CD4-positive, alpha-beta memory T cell (primary cell): ENCODE results near the gene TCERG1L. TPM values are rescaled to one million over a fixed set of nuclear protein-coding genes. Genes with fewer than 3 reads are reported as not detected.

ENCODE experiments used
- CTCF ChIA-PET: fragments of 350-600 bp; sonication (Branson Sonifier 250); formaldehyde crosslinking; loops from one replicate; lab custom pipeline; 2021; ENCODE audit warnings: inconsistent platforms; ENCODE audit not compliant: partially characterized antibody; lab: Charles Lee
- POLR2A ChIA-PET: fragments of 350-600 bp; sonication (Branson Sonifier 250); formaldehyde crosslinking; loops from one replicate; lab custom pipeline; 2021; ENCODE audit not compliant: partially characterized antibody; lab: Charles Lee
- DNase-seq, 5 donors: peaks; one replicate each; pipeline versions ENCODE4 v3.0.0 to v3.0.0-alpha.2; 2020 to 2022; ENCODE audit warnings: mixed read lengths in 1 of 5
- H3K27ac ChIP-seq: one replicate; pipeline ENCODE4 v1.7.0; 2013; ENCODE audit warnings: low read depth, low read length
- H3K27me3 ChIP-seq: 2 replicates; pipeline ENCODE4 v1.7.0; 2013; ENCODE audit warnings: mild to moderate bottlenecking, low read length, moderate library complexity; ENCODE audit not compliant: insufficient read depth
- H3K36me3 ChIP-seq: 2 replicates; pipeline ENCODE4 v1.7.0; 2013; ENCODE audit warnings: mild to moderate bottlenecking, low read length, moderate library complexity; ENCODE audit not compliant: insufficient read depth
- H3K4me1 ChIP-seq: 2 replicates; pipeline ENCODE4 v1.7.0; 2013; ENCODE audit warnings: mild to moderate bottlenecking, low read length, moderate library complexity; ENCODE audit not compliant: insufficient read depth
- H3K4me3 ChIP-seq, 2 donors: one replicate each; pipeline ENCODE4 v1.7.0; 2013; ENCODE audit warnings: low read length in 2 of 2, mild to moderate bottlenecking in 1 of 2
- H3K9me3 ChIP-seq, 2 donors: one replicate each; pipeline ENCODE4 v1.7.0; 2013; ENCODE audit warnings: low read length in 2 of 2, control low read depth in 1 of 2; ENCODE audit not compliant: control insufficient read depth in 1 of 2
- H3K27ac Mint-ChIP-seq, 7 donors: one replicate each; pipeline ENCODE4 v1.8.0; 2020 to 2021; ENCODE audit warnings: mixed read lengths in 7 of 7, mild to moderate bottlenecking in 6 of 7, inconsistent platforms in 3 of 7, moderate library complexity in 3 of 7
- H3K27me3 Mint-ChIP-seq, 2 donors: one replicate each; pipeline ENCODE4 v1.8.0; 2020 to 2021; ENCODE audit warnings: mixed read lengths in 2 of 2
- H3K36me3 Mint-ChIP-seq, 2 donors: one replicate each; pipeline ENCODE4 v1.8.0; 2020 to 2021; ENCODE audit warnings: mixed read lengths in 2 of 2, inconsistent platforms in 1 of 2, mild to moderate bottlenecking in 1 of 2
- H3K4me1 Mint-ChIP-seq, 4 donors: one replicate each; pipeline ENCODE4 v1.8.0; 2020 to 2021; ENCODE audit warnings: mixed read lengths in 4 of 4, mild to moderate bottlenecking in 1 of 4
- H3K4me3 Mint-ChIP-seq, 8 donors: one replicate each; pipeline ENCODE4 v1.8.0; 2020 to 2021; ENCODE audit warnings: mixed read lengths in 8 of 8, mild to moderate bottlenecking in 7 of 8, moderate library complexity in 6 of 8, inconsistent platforms in 3 of 8
- H3K9me3 Mint-ChIP-seq, 8 donors: one replicate each; pipeline ENCODE4 v1.8.0; 2020 to 2021; ENCODE audit warnings: mixed read lengths in 8 of 8, mild to moderate bottlenecking in 5 of 8, inconsistent platforms in 3 of 8, moderate library complexity in 1 of 8
- intact Hi-C: fragments of 100-400 bp; cut with micrococcal nuclease; formaldehyde crosslinking; loops from one replicate; pipeline ENCODE4 v1.15.1; 2023
- polyA plus RNA-seq, 2 donors: library from polyadenylated mRNA; unstranded; fragments of 300-500 nt; fragmentation: Illumina TruSeq; gene quantifications; one replicate each; pipeline ENCODE4 v1.2.3, GENCODE V29; 2021
- total RNA-seq, 2 experiments: library from RNA; stranded (reverse); gene quantifications; one replicate each; pipeline ENCODE4 v1.2.3, GENCODE V29; 2021

Gene TCERG1L
- total and polyA plus RNA-seq, 4 experiments from 2014 or later, result not detected

DNA sequence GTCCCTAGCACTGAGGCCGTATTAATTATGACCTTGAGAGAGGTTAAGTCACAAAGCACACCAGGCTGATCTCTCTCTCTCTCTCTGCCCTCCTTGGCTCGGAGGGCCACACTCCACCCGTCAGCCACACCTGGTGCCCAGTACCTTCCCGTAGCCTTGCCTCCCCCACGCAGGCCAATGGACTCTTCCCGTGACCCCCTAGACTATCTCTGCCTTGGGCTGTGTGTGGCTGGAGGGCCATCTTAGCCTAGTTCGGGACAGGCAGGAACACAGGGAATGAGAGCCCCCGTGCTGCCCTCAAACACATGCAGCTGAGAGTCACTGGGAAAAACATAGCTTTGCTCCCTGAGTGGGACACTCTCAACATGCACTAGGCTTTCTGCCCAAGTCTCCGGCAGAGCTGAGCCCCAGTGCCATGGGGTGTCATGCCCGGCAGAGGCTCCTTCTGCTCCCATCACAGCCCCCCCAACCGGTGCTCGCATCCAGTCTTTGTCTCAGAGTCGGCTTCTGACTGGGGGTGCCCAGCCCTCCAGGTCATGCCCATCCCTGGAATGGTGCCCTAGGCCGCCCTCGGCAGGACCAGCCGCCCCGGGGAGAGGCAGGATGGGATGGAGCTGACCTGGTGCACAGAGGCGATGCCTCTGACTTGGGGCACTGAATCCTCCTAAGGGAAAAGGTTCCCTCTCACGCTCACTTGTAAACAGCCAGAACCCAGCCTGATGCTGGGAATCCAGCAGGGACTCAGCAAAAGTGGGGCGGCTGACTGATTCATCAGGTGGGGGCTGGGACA lies 63.0 kb downstream of the TCERG1L start:
- no peak overlapping the region for H3K4me3 Mint-ChIP-seq
- Histone ChIP-seq H3K36me3 (no peaks in the 10 kb centered on the region), H3K27me3 (no peaks in the 10 kb centered on the region), H3K4me3 (no peak overlapping the region), H3K27ac (no peak overlapping the region), H3K4me1 (no peaks in the 10 kb centered on the region), H3K9me3 (no peaks in the 10 kb centered on the region)
- CTCF ChIA-PET, result no interaction called here
- no peaks in the 10 kb centered on the region for H3K4me1 Mint-ChIP-seq
- DNase-seq, result no peak
- H3K27ac Mint-ChIP-seq, result no peak overlapping the region
- intact Hi-C loops, result loop anchor here (10.0 kb wide), 1 partner anchor 626 kb away; no protein-coding TSS in a partner anchor
- POLR2A ChIA-PET, result no interaction called here
- no peaks in the 10 kb centered on the region for H3K36me3 Mint-ChIP-seq
- H3K27me3 Mint-ChIP-seq, result peaks cover 0 to 2% of the 10 kb centered on the region in 2 donors
- H3K9me3 Mint-ChIP-seq, result no peaks in the 10 kb centered on the region

DNA sequence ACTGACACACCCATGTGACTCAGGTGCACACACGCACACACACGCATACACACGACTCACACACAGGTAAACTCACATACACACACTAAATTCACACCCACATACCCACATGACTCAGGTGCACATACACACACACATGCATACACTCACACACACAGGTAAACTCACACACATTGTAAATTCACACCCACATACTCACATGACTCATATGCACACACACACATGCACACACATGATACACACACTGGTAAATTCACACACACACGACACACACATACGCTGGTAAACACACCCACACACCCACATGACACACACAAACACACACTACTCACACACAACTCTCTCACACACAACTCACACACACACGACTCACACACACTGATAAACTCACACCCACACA lies 63.6 kb downstream of the TCERG1L start:
- no peaks in the 10 kb centered on the region for H3K36me3 Mint-ChIP-seq
- Histone ChIP-seq H3K27ac (no peak overlapping the region), H3K4me3 (no peak overlapping the region), H3K9me3 (no peaks in the 10 kb centered on the region), H3K4me1 (no peaks in the 10 kb centered on the region), H3K36me3 (no peaks in the 10 kb centered on the region), H3K27me3 (no peaks in the 10 kb centered on the region)
- H3K27me3 Mint-ChIP-seq, result no peaks in the 10 kb centered on the region
- no peaks in the 10 kb centered on the region for H3K4me1 Mint-ChIP-seq
- ChIA-PET CTCF (no interaction called here), POLR2A (no interaction called here)
- H3K9me3 Mint-ChIP-seq, result no peaks in the 10 kb centered on the region
- intact Hi-C loops, result loop anchor here (10.0 kb wide), 1 partner anchor 627 kb away; no protein-coding TSS in a partner anchor
- no peak overlapping the region for H3K4me3 Mint-ChIP-seq
- DNase-seq, result no peak
- H3K27ac Mint-ChIP-seq, result no peak overlapping the region

DNA sequence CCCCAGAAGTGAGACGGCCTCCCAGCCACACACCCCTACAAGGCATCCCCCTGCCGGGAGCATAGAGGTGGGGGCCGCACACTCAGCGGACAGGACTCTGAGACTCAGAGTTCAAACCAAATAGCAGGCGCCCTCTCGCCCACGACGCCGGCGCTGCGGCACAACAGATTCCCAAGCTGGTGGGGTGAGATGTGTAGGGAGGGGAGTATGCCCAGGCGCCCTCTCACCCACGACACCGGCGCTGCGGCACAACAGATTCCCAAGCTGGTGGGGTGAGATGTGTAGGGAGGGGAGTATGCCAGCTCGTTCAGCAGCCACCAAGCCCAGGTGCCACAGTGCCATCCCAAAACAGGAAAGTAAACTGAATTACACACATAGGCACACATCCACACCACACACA lies 64.7 kb downstream of the TCERG1L start:
- no peaks in the 10 kb centered on the region for H3K9me3 Mint-ChIP-seq
- CTCF ChIA-PET, result no interaction called here

DNA sequence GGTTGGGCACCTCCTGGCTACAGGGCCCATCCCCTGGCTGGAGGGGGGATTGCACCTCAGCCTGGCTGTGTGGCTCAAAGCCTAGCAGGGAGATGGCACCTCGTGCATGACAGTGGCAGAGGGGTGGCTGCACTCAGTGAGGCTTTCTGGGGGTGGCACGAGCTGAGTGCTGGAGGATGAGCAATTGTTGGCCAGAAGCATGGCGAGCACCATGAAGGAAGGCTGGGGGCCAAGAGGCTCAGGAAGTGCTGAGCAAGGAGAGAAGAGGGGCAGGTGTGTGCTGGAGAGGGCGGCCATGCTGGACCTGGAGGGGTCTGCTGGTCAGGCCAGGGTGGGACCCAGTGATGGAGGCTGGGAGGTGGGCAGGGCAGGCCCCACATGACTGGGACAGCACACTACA lies 65.4 kb downstream of the TCERG1L start:
- intact Hi-C loops, result loop anchor here (10.0 kb wide), 1 partner anchor 629 kb away; no protein-coding TSS in a partner anchor
- POLR2A ChIA-PET, result no interaction called here
- no peak overlapping the region for H3K27ac ChIP-seq

More for the DNA sequence above, 64.7 kb downstream of the TCERG1L start:
- Mint-ChIP-seq H3K4me3 (no peak overlapping the region), H3K27ac (no peak overlapping the region), H3K4me1 (no peaks in the 10 kb centered on the region), H3K36me3 (no peaks in the 10 kb centered on the region), H3K27me3 (peaks cover 0 to 2% of the 10 kb centered on the region in 2 donors)
- Histone ChIP-seq H3K4me1 (no peaks in the 10 kb centered on the region), H3K27ac (no peak overlapping the region), H3K9me3 (no peaks in the 10 kb centered on the region), H3K27me3 (no peaks in the 10 kb centered on the region), H3K4me3 (no peak overlapping the region), H3K36me3 (no peaks in the 10 kb centered on the region)
- POLR2A ChIA-PET, result no interaction called here
- intact Hi-C loops, result loop anchor here (10.0 kb wide), 1 partner anchor 628 kb away; no protein-coding TSS in a partner anchor
- DNase-seq, result no peak

DNA sequence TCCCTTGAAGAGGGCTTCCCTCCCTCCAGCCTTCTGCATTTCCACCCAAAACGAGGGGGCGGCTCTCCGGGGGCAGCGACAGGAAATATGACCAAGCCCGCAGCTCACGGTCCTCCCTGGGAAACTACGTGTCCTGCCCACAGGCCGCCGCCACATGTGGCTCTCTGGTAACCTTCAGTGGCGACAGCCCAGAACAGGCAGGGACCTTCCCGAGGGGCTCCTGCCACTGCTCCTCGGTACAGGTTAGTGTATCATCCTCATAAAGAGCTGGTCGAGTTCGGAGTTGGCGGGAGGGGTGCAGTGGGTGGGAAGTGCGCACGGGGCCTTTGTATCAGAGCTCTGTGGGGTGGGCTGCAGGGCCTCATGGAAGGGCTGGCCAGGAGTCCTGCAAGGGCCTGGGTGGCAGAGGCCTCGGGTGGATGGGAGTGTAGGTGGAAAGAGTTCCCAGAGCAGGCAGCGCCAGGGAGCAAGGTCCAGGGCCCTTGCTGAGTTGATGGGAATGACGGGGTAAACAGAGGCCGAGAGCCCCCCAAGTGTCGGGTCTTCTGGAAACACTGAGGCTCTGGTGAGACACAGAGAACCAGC lies 66.0 kb downstream of the TCERG1L start:
- Histone ChIP-seq H3K4me3 (no peak overlapping the region), H3K36me3 (no peaks in the 10 kb centered on the region), H3K27ac (no peak overlapping the region), H3K4me1 (no peaks in the 10 kb centered on the region), H3K9me3 (no peaks in the 10 kb centered on the region), H3K27me3 (no peaks in the 10 kb centered on the region)
- Mint-ChIP-seq H3K27me3 (peaks cover 0 to 2% of the 10 kb centered on the region in 2 donors), H3K36me3 (no peaks in the 10 kb centered on the region), H3K4me1 (no peaks in the 10 kb centered on the region), H3K9me3 (peaks cover 0 to 4% (median 0%) of the 10 kb centered on the region in 8 donors), H3K4me3 (no peak overlapping the region), H3K27ac (no peak overlapping the region)
- CTCF ChIA-PET, result no interaction called here
- no peak for DNase-seq
- POLR2A ChIA-PET, result no interaction called here
- intact Hi-C loops, result loop anchor here (10.0 kb wide), 1 partner anchor 629 kb away; no protein-coding TSS in a partner anchor

More for the DNA sequence above, 65.4 kb downstream of the TCERG1L start:
- H3K27me3 Mint-ChIP-seq, result peaks cover 0 to 2% of the 10 kb centered on the region in 2 donors
- Histone ChIP-seq H3K9me3 (no peaks in the 10 kb centered on the region), H3K36me3 (no peaks in the 10 kb centered on the region), H3K4me1 (no peaks in the 10 kb centered on the region), H3K4me3 (no peak overlapping the region), H3K27me3 (no peaks in the 10 kb centered on the region)
- no peaks in the 10 kb centered on the region for H3K4me1 Mint-ChIP-seq
- no peaks in the 10 kb centered on the region for H3K9me3 Mint-ChIP-seq
- no peak overlapping the region for H3K4me3 Mint-ChIP-seq
- DNase-seq, result no peak
- CTCF ChIA-PET, result no interaction called here
- H3K27ac Mint-ChIP-seq, result no peak overlapping the region
- H3K36me3 Mint-ChIP-seq, result no peaks in the 10 kb centered on the region

DNA sequence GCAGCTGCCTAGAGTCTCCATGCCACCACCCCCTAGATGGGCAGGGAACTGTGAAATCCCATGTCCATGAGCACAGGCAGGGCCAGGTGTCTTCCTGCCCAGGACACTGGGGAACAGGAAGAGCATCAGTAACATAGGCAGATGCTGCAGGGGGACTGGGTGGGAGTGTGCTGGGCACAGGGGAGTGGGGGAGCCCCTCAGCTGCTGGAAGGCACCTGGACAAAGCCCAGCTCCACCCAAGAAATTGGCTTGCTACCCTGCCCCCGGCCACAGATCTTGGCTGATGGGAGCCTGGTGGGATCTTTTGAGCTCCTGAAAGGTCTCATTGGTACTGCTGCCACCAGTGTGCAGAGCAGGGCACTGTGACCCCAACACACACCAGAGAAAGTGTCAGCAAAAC lies 66.7 kb downstream of the TCERG1L start:
- no peak overlapping the region for H3K27ac ChIP-seq
- H3K27me3 ChIP-seq, result no peaks in the 10 kb centered on the region
- H3K4me3 ChIP-seq, result no peak overlapping the region
- intact Hi-C loops, result loop anchor here (10.0 kb wide), 1 partner anchor 630 kb away; no protein-coding TSS in a partner anchor
- ChIA-PET POLR2A (no interaction called here), CTCF (no interaction called here)
- H3K27ac Mint-ChIP-seq, result no peak overlapping the region
- H3K27me3 Mint-ChIP-seq, result peaks cover 0 to 4% of the 10 kb centered on the region in 2 donors
- no peaks in the 10 kb centered on the region for H3K36me3 Mint-ChIP-seq
- no peaks in the 10 kb centered on the region for H3K4me1 ChIP-seq
- H3K4me3 Mint-ChIP-seq, result no peak overlapping the region
- no peaks in the 10 kb centered on the region for H3K9me3 ChIP-seq
- no peaks in the 10 kb centered on the region for H3K36me3 ChIP-seq
- DNase-seq, result no peak
- no peaks in the 10 kb centered on the region for H3K4me1 Mint-ChIP-seq
- H3K9me3 Mint-ChIP-seq, result peaks cover 0 to 5% (median 0%) of the 10 kb centered on the region in 8 donors

DNA sequence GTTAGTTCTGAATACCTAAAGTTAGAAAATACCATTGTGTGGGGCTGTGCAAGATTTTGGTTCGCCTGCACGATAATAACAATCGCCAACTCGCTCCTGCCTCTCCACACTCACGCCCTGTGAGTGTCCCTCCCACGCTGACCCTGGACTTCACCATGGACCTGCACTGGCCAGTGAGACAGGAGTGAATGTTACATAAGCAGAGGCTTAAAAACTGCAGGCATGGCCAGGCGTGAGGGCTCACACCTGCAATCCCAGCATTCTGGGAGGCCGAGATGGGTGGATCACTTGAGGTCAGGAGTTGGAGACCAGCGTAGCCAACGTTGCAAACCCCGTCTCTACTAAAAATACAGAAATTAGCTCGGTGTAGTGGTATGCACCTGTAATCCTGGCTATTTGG lies 68.4 kb downstream of the TCERG1L start:
- Mint-ChIP-seq H3K4me3 (no peak overlapping the region), H3K9me3 (peaks cover 0 to 5% (median 0%) of the 10 kb centered on the region in 8 donors), H3K27me3 (peaks cover 0 to 4% of the 10 kb centered on the region in 2 donors), H3K4me1 (no peaks in the 10 kb centered on the region), H3K27ac (no peak overlapping the region), H3K36me3 (no peaks in the 10 kb centered on the region)
- no peaks in the 10 kb centered on the region for H3K27me3 ChIP-seq
- DNase-seq, result no peak
- no peaks in the 10 kb centered on the region for H3K9me3 ChIP-seq
- intact Hi-C loops, result loop anchor here (10.0 kb wide), 1 partner anchor 632 kb away; no protein-coding TSS in a partner anchor
- CTCF ChIA-PET, result no interaction called here
- POLR2A ChIA-PET, result no interaction called here
- no peaks in the 10 kb centered on the region for H3K36me3 ChIP-seq
- H3K27ac ChIP-seq, result no peak overlapping the region
- H3K4me1 ChIP-seq, result no peaks in the 10 kb centered on the region
- H3K4me3 ChIP-seq, result no peak overlapping the region
